ENCODE data around the gene C22orf39.

The C22orf39 gene

DNA sequence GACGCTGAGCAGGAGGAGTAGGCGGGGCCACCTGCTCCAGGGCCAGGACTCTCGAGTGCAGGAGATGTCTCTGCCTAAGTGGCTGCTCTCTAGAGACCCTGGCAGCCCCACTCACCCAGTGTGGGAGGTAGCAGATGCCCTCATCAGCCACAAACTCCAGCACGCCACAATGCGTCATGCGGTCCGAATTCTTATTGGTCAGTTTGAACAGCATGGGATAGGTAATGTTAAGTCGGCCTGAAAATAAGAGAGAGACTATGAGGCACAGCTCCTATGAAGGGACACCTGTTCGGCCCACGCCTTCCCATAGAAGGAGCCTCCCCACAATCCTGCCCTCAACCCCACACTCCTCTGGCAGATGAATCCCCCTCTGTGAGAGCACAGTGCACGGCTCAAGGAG lies 24.1 kb upstream of the C22orf39 start:
- no peak for DNase-seq
- no peaks in the 10 kb centered on the region for H3F3A ChIP-seq (ENCODE audit: insufficient read depth, low read length)
- H3K27me3 ChIP-seq (replicated peaks; ENCODE audit: insufficient read depth, low read length): no peaks in the 10 kb centered on the region
- H3K27ac ChIP-seq (ENCODE audit: low read length): no peak overlapping the region
- H3K4me1 ChIP-seq (ENCODE audit: low read length): no peaks in the 10 kb centered on the region
- no peak overlapping the region for H3K4me3 ChIP-seq (ENCODE audit: low read length)
- no peak overlapping the region for H3K4me2 ChIP-seq (ENCODE audit: low read depth, low read length)
- peaks cover 78% of the 10 kb centered on the region for H3K79me2 ChIP-seq (ENCODE audit: low read length)
- TF ChIP-seq, protein P1, sequence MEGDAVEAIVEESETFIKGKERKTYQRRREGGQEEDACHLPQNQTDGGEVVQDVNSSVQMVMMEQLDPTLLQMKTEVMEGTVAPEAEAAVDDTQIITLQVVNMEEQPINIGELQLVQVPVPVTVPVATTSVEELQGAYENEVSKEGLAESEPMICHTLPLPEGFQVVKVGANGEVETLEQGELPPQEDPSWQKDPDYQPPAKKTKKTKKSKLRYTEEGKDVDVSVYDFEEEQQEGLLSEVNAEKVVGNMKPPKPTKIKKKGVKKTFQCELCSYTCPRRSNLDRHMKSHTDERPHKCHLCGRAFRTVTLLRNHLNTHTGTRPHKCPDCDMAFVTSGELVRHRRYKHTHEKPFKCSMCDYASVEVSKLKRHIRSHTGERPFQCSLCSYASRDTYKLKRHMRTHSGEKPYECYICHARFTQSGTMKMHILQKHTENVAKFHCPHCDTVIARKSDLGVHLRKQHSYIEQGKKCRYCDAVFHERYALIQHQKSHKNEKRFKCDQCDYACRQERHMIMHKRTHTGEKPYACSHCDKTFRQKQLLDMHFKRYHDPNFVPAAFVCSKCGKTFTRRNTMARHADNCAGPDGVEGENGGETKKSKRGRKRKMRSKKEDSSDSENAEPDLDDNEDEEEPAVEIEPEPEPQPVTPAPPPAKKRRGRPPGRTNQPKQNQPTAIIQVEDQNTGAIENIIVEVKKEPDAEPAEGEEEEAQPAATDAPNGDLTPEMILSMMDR (IDR thresholded peaks at IDR 0.05; ENCODE audit: low read length): no peak
- TF ChIP-seq EZH2phosphoT487 (IDR thresholded peaks at IDR 0.05; ENCODE audit: low read length) (no peak), EZH2 (optimal IDR thresholded peaks at IDR 0.05; ENCODE audit: low read depth, low read length) (no peak)
- H4K20me1 ChIP-seq (ENCODE audit: insufficient read depth, low read length): peaks cover 8% of the 10 kb centered on the region; the same call in 1 of the 2 replicates
- H3K9ac ChIP-seq (ENCODE audit: low read length): no peak overlapping the region
- H2AFZ ChIP-seq (ENCODE audit: low read length): no peak overlapping the region
- peaks cover 18% of the 10 kb centered on the region for H3K36me3 ChIP-seq (replicated peaks; ENCODE audit: insufficient read depth, low read length)
- no peaks in the 10 kb centered on the region for H3K9me2 ChIP-seq (replicated peaks; ENCODE audit: insufficient read depth, low read length)
- H3K9me3 ChIP-seq (replicated peaks; ENCODE audit: insufficient read depth, low read length): no peaks in the 10 kb centered on the region

DNA sequence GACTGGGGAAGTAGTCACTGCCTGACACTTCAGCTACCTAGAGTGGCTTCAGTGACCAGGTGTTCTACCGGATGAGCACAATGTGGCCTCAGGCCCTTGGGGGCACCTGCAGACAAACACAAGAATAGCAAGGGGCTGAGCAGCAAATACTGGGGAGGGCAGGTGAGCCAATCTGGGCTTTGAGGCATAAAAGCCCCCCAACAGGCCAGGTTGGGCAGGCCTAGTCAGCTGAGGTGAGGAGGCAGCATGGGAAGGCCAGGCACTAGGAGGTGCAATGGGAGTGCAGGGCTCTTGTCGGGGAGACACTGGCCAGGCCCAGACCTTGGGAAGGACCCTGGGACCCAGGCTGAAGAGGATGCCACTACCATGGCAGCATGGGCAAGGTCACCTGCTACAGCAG lies 22.5 kb upstream of the C22orf39 start:
- Histone ChIP-seq H3K36me3 (replicated peaks; ENCODE audit: insufficient read depth, low read length) (peaks cover 22% of the 10 kb centered on the region), H3K4me1 (ENCODE audit: low read length) (no peaks in the 10 kb centered on the region), H3K4me2 (ENCODE audit: low read depth, low read length) (no peak overlapping the region), H3F3A (ENCODE audit: insufficient read depth, low read length) (no peaks in the 10 kb centered on the region), H3K79me2 (ENCODE audit: low read length) (peaks cover 62% of the 10 kb centered on the region), H2AFZ (ENCODE audit: low read length) (no peak overlapping the region), H3K27me3 (replicated peaks; ENCODE audit: insufficient read depth, low read length) (no peaks in the 10 kb centered on the region), H3K9me3 (replicated peaks; ENCODE audit: insufficient read depth, low read length) (no peaks in the 10 kb centered on the region), H3K9me2 (replicated peaks; ENCODE audit: insufficient read depth, low read length) (no peaks in the 10 kb centered on the region), H3K4me3 (ENCODE audit: low read length) (no peak overlapping the region), H4K20me1 (ENCODE audit: insufficient read depth, low read length) (no peaks in the 10 kb centered on the region), H3K9ac (ENCODE audit: low read length) (no peak overlapping the region), H3K27ac (ENCODE audit: low read length) (no peak overlapping the region)
- no peak for TF ChIP-seq EZH2phosphoT487 (IDR thresholded peaks at IDR 0.05; ENCODE audit: low read length)
- TF ChIP-seq, protein P1 (IDR thresholded peaks at IDR 0.05; ENCODE audit: low read length): no peak
- TF ChIP-seq EZH2 (optimal IDR thresholded peaks at IDR 0.05; ENCODE audit: low read depth, low read length): no peak
- no peak for DNase-seq

DNA sequence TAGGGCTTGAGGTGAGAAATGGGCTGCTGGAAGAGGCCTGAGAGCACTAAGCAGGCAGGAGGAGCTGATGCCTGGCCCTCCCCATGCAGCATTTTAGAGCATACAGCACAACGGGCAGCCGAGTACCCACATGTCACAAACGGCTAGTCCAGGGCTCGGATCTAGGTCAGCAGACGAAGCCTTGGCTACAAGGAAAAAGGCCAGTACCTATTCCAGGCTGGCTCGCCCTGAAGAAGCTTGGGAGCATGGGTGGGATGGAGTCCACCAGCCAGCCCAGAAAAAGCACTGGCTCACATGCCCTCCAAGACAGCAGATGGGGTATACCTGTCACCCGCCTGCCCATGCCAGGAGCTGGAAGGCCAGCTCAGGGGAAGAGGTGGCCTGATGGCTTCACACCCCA lies 21.9 kb upstream of the C22orf39 start:
- Histone ChIP-seq H3K9ac (ENCODE audit: low read length) (no peak overlapping the region), H3K36me3 (replicated peaks; ENCODE audit: insufficient read depth, low read length) (peaks cover 22% of the 10 kb centered on the region), H3K27me3 (replicated peaks; ENCODE audit: insufficient read depth, low read length) (no peaks in the 10 kb centered on the region), H3K9me3 (replicated peaks; ENCODE audit: insufficient read depth, low read length) (no peaks in the 10 kb centered on the region), H3K9me2 (replicated peaks; ENCODE audit: insufficient read depth, low read length) (no peaks in the 10 kb centered on the region), H3F3A (ENCODE audit: insufficient read depth, low read length) (no peaks in the 10 kb centered on the region), H2AFZ (ENCODE audit: low read length) (no peak overlapping the region), H3K27ac (ENCODE audit: low read length) (no peak overlapping the region), H3K4me3 (ENCODE audit: low read length) (no peak overlapping the region), H3K79me2 (ENCODE audit: low read length) (peaks cover 57% of the 10 kb centered on the region), H3K4me1 (ENCODE audit: low read length) (no peaks in the 10 kb centered on the region), H4K20me1 (ENCODE audit: insufficient read depth, low read length) (no peaks in the 10 kb centered on the region), H3K4me2 (ENCODE audit: low read depth, low read length) (no peak overlapping the region)
- TF ChIP-seq EZH2phosphoT487 (IDR thresholded peaks at IDR 0.05; ENCODE audit: low read length): no peak
- no peak for TF ChIP-seq EZH2 (optimal IDR thresholded peaks at IDR 0.05; ENCODE audit: low read depth, low read length)
- TF ChIP-seq, protein P1 (IDR thresholded peaks at IDR 0.05; ENCODE audit: low read length): no peak
- DNase-seq: no peak
